Inflammatory macrophage treated with lipopolysaccharide for 4 hours (primary cell): ENCODE measurements around the gene KCMF1.
A peak's percentile ranks its signal among the peaks of the same experiment; 100 is the strongest.

Experiments
- DNase-seq: peaks from one replicate; pipeline ENCODE4 v3.0.0-alpha.2; 2020

Gene KCMF1

GRCh38 chr2:84986018-84986417 is 15.1 kb downstream of the KCMF1 start:
- no peak for DNase-seq

DNA sequence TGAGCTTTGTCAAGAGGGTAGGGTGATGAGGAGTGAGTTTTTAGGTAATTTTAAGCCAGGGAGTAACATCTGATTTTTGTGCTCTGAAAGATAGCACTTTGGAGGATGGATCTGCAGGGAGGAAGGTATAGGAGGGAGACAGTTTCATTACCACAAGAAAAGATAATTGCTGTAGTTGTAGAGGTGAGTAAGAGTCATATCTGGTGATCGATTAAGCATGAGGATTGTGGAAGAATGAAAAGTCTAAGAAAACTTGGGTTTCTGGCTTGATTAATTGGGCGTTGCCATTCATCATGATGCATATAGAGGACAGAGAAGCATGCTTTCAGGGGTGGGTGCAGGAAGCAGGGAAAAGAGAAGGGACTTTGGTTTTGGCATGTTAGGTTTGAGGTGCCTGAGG is 18.5 kb downstream of the KCMF1 start:
- no peak for DNase-seq

DNA sequence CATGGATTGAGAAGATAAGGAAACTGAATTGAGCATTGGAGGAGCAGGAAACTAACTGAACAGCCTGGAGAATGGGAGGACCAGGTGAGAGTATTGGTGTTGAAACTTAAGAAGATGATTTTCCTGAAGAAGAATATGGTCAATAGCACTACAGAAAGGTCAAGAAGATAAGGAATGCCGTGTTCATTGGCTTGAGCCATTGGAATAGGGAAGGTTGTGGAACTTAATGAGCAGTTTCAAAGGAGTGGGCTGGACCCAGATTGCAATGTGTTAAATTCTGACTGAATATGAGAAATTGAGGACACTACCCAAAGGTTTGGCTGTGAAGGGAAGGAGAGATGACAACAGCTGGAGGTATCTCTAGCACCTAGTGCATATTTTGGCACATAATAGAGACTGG is 19.0 kb downstream of the KCMF1 start:
- no peak for DNase-seq

DNA sequence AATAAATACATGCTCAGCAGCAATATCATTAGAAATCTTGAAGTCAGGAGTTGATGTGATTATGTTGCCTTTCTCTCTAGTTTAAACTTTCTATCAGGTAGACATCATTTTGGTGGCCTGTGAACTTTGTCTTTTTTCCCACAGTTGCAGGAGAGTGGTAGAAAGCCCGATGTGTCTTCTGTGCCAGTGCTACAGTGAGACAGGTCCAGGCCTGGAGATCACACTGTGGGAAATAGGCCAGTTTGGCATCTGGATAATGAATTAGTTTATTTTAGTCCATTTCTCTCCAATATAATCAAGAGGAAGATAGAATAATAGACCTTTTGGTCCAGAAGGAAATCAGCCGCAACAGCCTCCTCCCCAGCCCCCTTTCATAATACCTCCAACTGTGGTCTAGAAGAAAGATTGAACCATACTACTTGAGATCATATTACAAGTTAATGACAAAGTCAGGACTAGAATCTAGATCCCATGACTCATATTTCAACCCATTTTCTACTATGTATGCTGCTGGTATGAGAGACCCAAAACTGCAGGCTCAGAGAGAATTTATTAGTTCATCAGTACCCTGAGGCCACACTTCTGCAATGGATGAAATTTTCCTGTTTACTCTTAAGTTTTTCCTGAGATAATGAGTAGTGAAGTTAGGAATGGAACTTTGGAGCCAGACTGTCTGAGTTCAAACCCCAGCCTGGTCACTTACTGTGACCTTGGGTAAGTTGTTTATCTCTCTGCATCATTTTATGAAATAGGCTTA is 20.6 kb downstream of the KCMF1 start:
- no peak for DNase-seq

- DNase-seq = no peak
These were observed 24.9 kb downstream of the KCMF1 start for GRCh38 chr2:84995826-84996225.

GRCh38 chr2:84996909-84997308 is 25.9 kb downstream of the KCMF1 start:
- DNase-seq = no peak

DNA sequence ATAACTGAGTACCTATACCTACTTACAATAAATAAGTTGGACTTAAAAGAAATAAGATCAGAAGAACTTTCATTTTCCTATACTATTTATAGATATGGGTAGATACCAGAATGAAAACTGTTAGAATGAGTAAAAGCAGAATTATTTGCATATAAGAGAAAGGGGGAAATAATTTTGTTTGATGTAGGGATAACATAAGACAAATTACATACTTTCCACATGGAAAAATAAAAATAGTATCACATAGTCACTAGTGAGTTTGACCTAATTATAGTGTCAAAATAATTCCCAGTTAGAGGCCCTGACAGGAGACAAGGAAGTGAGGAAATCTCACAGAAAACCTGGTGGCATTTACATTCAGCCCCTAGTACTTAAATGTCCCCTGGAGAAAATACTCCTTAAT is 28.6 kb downstream of the KCMF1 start:
- peak; percentile 76 for DNase-seq

GRCh38 chr2:85001595-85001994 is 30.6 kb downstream of the KCMF1 start:
- no peak for DNase-seq

- no peak for DNase-seq
These were observed 31.6 kb downstream of the KCMF1 start for GRCh38 chr2:85002534-85002933.

- DNase-seq = no peak
These were observed 37.3 kb downstream of the KCMF1 start for GRCh38 chr2:85008252-85008651.

DNA sequence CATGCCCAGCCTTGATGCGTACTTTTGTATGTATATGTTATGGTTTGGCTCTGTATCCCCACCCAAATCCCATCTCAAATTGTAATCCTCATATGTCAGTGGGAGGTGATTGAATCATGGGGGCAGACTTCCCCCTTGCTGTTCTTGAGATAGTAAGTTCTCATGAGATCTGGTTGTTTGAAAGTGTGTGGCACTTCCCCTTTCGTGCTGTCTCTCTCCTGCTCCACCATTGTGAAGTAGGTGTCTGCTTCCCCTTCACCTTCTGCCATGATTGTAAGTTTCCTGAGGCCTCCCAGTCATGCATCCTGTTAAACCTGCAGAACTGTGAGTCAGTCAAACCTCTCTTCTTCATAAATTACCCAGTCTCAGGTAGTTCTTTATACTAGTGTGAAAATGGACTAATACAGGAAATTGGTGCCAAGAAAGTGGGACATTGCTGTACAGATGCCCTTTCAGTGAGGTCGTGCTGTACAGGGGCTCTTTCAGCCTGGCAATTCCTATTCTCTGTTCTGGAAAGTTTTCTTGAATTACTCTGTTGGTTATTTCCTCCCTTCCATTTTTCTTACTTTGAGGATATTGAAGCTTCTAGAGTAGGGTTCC is 38.2 kb downstream of the KCMF1 start:
- DNase-seq = peak; percentile 78

DNA sequence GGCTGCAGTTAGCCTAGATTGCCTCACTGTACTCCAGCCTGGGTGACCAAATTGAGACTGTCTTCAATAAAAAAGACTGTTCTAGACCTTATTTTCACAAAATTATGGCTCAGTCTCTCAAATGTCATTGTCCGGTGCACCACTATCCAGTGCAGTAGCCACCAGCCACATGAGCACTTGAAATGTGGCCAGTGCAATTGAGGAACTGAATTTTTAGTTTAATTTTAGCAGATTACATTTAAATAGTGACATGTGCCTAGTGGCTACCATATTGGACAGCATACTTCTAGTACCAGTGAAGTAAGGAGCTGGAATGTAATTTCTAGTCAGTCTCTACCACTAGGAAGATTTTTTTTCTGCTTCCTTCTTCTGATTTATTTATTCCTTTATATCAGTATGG is 39.4 kb downstream of the KCMF1 start:
- peak; percentile 4 for DNase-seq

DNA sequence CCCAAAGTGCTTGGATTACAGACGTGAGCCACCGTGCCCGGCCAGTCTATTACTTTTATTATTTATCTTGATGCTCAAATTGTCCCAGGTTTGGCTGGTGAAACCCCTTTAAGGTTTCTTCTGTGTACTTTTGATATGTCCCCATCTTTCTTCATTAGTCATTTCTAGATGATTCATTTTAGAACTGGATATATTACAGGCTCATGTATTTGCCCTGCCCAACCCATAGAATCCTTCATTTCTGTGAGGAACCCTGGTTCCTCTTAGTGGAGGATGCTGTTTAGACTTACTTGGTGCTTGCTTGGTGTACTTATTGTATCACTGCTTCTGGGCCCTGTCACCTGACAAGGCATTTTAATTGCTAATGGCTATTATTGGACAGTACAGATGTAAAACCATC is 40.1 kb downstream of the KCMF1 start:
- DNase-seq = peak; percentile 47

DNA sequence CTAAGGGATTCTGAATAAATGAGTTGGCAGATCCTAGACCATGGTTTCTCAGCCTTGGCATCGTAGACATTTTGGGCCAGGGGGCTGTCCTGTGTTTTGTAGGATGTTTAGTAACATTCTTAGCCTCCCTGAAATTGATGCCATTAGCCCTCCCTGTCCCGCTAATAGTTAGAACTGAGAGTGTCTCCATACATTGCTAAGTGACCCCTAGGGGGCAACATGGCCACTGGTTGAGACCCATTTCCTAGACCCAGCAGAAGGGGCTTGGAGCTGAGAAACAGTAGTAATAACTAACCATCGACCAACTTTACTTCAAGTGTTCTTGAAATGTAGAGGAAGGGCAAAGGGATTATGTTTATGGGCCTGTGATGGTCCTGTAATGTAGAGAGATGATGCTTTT is 40.8 kb downstream of the KCMF1 start:
- DNase-seq = no peak

- no peak for DNase-seq
These were observed 41.5 kb downstream of the KCMF1 start for GRCh38 chr2:85012431-85012830.

- DNase-seq = peak; percentile 75
These were observed 41.9 kb downstream of the KCMF1 start for GRCh38 chr2:85012855-85013254.

DNA sequence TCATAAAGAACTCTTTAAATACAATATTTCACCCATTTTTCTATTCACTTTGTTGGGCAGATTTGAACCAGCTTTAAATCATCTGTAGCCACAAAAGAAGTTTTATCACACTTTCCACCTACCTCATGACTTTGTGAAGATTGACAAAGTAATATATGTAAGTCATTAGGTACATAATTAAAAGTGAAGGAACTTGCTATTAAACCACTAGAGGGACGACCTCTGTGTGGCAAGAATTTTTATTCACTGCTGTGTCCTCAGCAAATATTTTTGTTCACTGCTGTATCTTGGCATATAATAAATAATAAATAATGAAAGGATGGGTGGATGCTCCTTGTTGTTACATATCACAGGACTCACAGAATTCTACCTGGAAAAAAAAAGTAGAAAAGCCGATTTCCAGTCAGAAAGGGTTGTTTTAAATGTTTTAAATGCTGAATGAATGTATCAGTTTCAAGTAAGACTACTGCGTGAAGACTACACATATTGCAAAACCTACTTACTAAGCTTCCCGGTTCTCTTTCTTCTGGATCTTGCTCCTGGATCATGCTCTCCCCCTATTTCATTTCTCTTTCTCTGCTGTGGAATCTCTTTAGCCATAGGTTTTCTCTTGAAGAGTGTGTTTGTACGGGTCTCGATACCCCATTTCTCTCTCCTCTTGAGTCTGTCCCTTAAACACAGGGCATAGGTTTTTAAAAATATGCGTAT is 44.8 kb downstream of the KCMF1 start:
- peak; percentile 58 for DNase-seq

DNA sequence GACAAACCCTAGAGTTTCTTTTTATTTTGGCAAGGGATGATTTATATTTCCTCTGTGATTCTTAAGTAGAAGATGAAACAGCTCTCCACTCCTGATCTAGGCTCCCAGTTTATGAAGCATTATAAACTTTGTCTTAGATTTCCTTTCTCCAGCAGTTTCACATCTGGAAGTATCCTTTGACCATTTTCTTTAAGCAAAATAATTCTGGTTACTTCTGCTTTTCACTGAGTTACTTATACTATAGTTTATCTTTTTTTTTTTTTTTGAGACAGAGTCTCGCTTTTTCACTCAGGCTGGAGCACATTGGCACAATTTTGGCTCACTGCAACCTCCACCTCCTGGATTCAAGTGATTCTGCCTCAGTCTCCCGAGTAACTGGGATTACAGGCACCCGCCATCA is 45.5 kb downstream of the KCMF1 start:
- DNase-seq = peak; percentile 27

DNA sequence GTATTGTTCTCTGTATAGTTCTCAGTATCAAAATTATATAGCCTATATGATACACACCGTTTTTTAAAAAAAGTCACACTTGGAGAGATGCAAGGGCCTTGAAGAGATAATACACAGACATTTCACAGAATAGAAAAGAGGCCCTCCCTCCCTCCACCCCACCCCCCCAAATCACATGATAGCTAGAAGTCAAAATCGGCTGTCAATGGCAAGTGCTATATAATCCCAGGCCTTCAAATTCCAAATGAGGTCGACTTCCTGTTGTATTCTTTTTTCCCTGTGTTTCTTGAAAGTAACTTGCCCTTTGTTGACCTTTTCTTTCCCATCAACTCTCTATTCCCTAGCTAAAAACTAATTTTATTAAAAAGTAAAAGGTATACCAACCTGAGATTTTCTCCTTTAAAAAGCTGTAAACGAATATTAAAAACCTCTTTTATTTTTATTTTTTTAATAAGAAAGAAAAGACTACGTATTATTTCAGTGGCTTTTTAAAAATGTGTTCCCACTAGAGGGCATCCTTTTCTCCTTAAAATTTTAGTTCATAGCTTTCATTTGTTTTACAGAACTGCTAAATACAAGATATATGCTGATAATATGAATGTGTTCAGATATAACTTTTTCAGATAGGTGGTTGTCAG is 46.6 kb downstream of the KCMF1 start:
- DNase-seq = peak; percentile 18

DNA sequence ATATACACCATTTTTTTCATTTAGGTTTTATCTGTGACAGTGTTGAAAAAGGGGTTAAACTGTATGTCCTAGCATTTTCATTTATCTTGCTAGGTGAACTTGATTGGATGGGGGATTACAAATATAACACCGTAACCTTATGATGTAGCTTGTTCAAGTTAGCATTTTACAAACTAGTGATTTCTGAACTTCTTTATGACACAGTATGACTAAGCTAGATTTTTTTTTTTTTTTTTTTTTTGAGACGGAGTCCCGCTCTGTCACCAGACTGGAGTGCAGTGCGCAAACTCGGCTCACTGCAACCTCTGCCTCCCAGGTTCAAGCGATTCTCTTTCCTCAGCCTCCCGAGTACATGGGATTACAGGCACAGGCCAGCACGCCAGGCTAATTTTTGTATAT is 47.1 kb downstream of the KCMF1 start:
- DNase-seq = peak; percentile 28

GRCh38 chr2:85019121-85019520 is 48.2 kb downstream of the KCMF1 start:
- no peak for DNase-seq

GRCh38 chr2:85022232-85022631 is 51.3 kb downstream of the KCMF1 start:
- no peak for DNase-seq

DNA sequence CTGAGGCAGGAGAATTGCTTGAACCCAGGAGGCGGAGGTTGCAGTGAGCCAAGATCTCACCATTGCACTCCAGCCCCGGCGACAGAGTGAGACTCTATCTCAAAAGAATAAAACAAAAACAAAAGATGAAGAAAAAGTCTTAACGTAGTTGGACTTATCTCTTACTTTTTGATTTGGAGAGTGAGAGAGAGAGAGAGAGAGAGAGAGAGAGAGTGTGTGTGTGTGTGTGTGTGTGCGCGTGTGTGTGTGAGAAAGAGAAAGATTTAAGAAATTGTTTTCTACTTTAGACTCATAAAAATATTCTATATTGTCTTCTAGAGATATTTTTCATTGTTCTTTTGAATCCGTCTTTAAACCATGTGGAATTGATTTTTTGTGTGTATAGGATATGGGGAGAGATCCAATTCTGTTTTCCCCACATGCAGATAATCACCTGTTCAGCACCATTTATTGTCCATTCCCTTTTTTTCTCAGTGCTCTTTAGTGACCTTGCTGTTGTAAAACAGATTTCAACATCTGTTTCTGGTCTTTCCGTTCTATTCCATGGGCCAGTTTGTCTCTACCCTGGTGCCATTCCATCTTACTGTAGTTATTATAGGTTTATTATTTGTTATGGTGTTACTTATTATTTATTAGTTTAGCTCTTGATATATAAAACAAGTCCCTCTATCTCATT is 53.5 kb downstream of the KCMF1 start:
- DNase-seq = no peak
